Neural cell (in vitro differentiated cells): ENCODE results near the gene RFC5. TPM values are rescaled to one million over a fixed set of nuclear protein-coding genes. Genes with fewer than 3 reads are reported as not detected.
A peak's percentile ranks its signal among the peaks of the same experiment; 100 is the strongest.

Source experiments
- H2AFZ ChIP-seq: fragments of 200-600, 300-800 bp; sonication (generic), shearing (Covaris generic); 2 replicates; pipeline ENCODE4 v1.6.0; 2014; ENCODE audit warnings: low read depth, mild to moderate bottlenecking, antibody characterized with exemption, low read length, moderate library complexity
- H3F3A ChIP-seq: fragments of 200-600 bp; shearing (Covaris generic); 2 replicates; pipeline ENCODE4 v1.6.1; 2016; ENCODE audit warnings: mild to moderate bottlenecking, moderate library complexity, mixed read lengths, antibody characterized with exemption, low read length; ENCODE audit not compliant: insufficient read depth, poor library complexity, severe bottlenecking
- H3K27ac ChIP-seq: fragments of 200-600, 300-800 bp; sonication (generic), shearing (Covaris generic); 2 replicates; pipeline ENCODE4 v1.5.1; 2014; ENCODE audit warnings: mild to moderate bottlenecking, low read length, moderate library complexity
- H3K27me3 ChIP-seq: fragments of 300-800, 200-600 bp; sonication (generic), shearing (Covaris generic); 2 replicates; pipeline ENCODE4 v1.6.0; 2014; ENCODE audit warnings: mild to moderate bottlenecking, low read depth, low read length, moderate library complexity; ENCODE audit not compliant: insufficient read depth
- H3K36me3 ChIP-seq: fragments of 300-800, 200-600 bp; sonication (generic), shearing (Covaris generic); 2 replicates; pipeline ENCODE4 v1.5.1; 2014; ENCODE audit warnings: mild to moderate bottlenecking, antibody characterized with exemption, low read length, moderate library complexity; ENCODE audit not compliant: insufficient read depth
- H3K4me2 ChIP-seq: fragments of 300-800, 200-600 bp; sonication (generic), shearing (Covaris generic); 2 replicates; pipeline ENCODE4 v1.6.0; 2014; ENCODE audit warnings: mild to moderate bottlenecking, low read length
- H3K4me3 ChIP-seq: fragments of 300-800, 200-600 bp; sonication (generic), shearing (Covaris generic); 2 replicates; pipeline ENCODE4 v1.5.1; 2014; ENCODE audit warnings: mild to moderate bottlenecking, low read length, moderate library complexity
- H3K79me2 ChIP-seq: fragments of 200-600 bp; shearing (Covaris generic); replicated peaks from 2 replicates; pipeline ENCODE4 v1.6.0; 2014; ENCODE audit warnings: mild to moderate bottlenecking, low read length, moderate library complexity; ENCODE audit not compliant: insufficient read depth
- H3K9ac ChIP-seq: fragments of 300-800, 200-600 bp; sonication (generic), shearing (Covaris generic); 2 replicates; pipeline ENCODE4 v1.6.1; 2016; ENCODE audit warnings: mild to moderate bottlenecking, low read length, mixed read lengths
- H3K9me2 ChIP-seq: fragments of 200-600 bp; shearing (Covaris generic); 2 replicates; pipeline ENCODE4 v1.6.1; 2016; ENCODE audit warnings: mild to moderate bottlenecking, low read length, mixed read lengths; ENCODE audit not compliant: insufficient read depth
- H3K9me3 ChIP-seq: fragments of 200-600, 300-800 bp; sonication (generic), shearing (Covaris generic); 2 replicates; pipeline ENCODE4 v1.6.1; 2016; ENCODE audit warnings: mild to moderate bottlenecking, mixed run types, low read length, moderate library complexity, mixed read lengths
- H4K20me1 ChIP-seq: fragments of 200-600 bp; shearing (Covaris generic); 2 replicates; pipeline ENCODE4 v1.6.1; 2016; ENCODE audit warnings: mild to moderate bottlenecking, mixed run types; ENCODE audit not compliant: insufficient read depth
- CTCF ChIP-seq: fragments of 450-650 bp; IDR thresholded peaks from 2 replicates; pipeline ENCODE4 v1.5.1; 2014; ENCODE audit warnings: antibody characterized with exemption, mild to moderate bottlenecking, moderate library complexity; ENCODE audit not compliant: poor library complexity, severe bottlenecking
- EP300 ChIP-seq: fragments of 450-650 bp; conservative IDR thresholded peaks from 2 replicates; pipeline ENCODE4 v1.6.1; 2014; ENCODE audit warnings: antibody characterized with exemption, mild to moderate bottlenecking, moderate library complexity; ENCODE audit not compliant: poor library complexity, severe bottlenecking
- EZH2 ChIP-seq: fragments of 200-600, 300-800 bp; shearing (Covaris generic), sonication (generic); IDR thresholded peaks from 2 replicates; pipeline ENCODE4 v1.6.1; 2014; ENCODE audit warnings: antibody characterized with exemption, low read length, borderline replicate concordance, mild to moderate bottlenecking; ENCODE audit not compliant: insufficient read depth, poor library complexity, severe bottlenecking
- MXI1 ChIP-seq: fragments of 450-650 bp; conservative IDR thresholded peaks from 2 replicates; pipeline ENCODE4 v1.6.1; 2014; ENCODE audit warnings: antibody characterized with exemption, mild to moderate bottlenecking; ENCODE audit not compliant: poor library complexity, severe bottlenecking
- POLR2AphosphoS5 ChIP-seq: IDR thresholded peaks from 2 replicates; pipeline ENCODE4 v1.6.1; 2012
- RAD21 ChIP-seq: fragments of 450-650 bp; conservative IDR thresholded peaks from 2 replicates; pipeline ENCODE4 v1.6.1; 2014; ENCODE audit warnings: antibody characterized with exemption, mild to moderate bottlenecking, moderate library complexity
- REST ChIP-seq: IDR thresholded peaks from 2 replicates; pipeline ENCODE4 v1.6.1; 2012; ENCODE audit warnings: borderline replicate concordance
- SMC3 ChIP-seq: fragments of 450-650 bp; conservative IDR thresholded peaks from 2 replicates; pipeline ENCODE4 v1.6.1; 2014; ENCODE audit warnings: antibody characterized with exemption, mild to moderate bottlenecking, moderate library complexity; ENCODE audit not compliant: poor library complexity
- TAF1 ChIP-seq: IDR thresholded peaks from 2 replicates; pipeline ENCODE4 v1.6.1; 2012; ENCODE audit warnings: low read depth
- polyA plus RNA-seq: library from polyadenylated mRNA; depleted of rRNA; stranded (reverse); fragments of >200 nt; gene quantifications from 2 replicates; pipeline ENCODE4 v1.2.3, GENCODE V29; 2014

The RFC5 gene
- polyA plus RNA-seq, 1 donor from 2014 or later = 39.4 TPM

DNA sequence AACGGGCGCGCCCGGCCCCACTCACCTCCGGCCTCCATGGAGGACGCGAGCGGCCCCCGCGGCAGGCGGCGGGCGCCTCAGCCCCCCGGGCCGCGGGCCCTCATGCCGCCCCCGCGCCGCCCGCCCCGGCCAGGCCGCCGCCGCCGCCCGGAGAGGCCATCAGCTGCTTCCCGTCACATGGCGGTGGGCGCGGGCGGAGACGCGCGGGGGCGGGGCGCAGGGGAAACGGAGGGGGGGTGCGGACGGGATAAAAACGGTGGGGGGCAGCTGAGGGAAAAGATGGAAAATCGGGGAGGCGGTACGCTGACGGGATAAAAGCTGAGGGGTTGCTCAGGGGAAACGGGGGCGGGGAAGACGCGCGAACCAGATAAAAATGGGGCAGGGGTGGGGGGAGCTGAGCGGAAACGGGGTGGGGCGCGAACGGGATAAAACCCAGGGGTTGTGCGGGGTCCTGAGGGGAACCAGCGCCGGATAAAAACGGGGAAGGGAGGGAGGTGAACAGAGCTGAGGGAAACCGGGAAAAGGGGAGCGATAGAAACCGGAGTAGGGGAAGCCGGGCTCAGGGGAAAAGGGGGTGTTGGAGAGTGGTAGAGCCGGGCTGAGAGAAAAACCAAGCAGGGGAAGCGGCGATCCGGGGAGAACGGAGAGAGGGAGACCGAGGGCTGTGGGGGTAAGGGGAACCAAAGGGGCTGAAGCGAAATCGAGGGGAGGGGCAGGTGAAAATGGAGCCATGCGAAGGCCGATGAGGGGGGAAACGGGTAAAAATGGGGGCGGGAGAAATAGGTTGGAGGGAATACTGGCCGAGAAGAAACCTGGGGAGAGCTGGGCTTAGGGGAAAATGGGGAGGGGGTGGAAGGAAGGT, 44.7 kb downstream of the RFC5 start, which contains the start of gene WSB2:
Gene WSB2 (minus strand): TSS at position 169 of the 862 bp plus-strand sequence. CDS start 131 bp downstream, at position 38.
- Histone ChIP-seq H3K4me2 (peak within 1 kb of the TSS; percentile 90), H3K9ac (peak within 1 kb of the TSS; percentile 98), H2AFZ (peak within 1 kb of the TSS; percentile 88), H3F3A (no peaks in the 10 kb centered on the region), H3K9me2 (no peaks in the 10 kb centered on the region), H3K9me3 (no peaks in the 10 kb centered on the region), H4K20me1 (no peaks in the 10 kb centered on the region), H3K79me2 (peaks cover 34% of the 10 kb centered on the region), H3K4me3 (peak within 1 kb of the TSS; percentile 90), H3K27ac (peak within 1 kb of the TSS; percentile 96), H3K36me3 (no peaks in the 10 kb centered on the region), H3K27me3 (no peaks in the 10 kb centered on the region)
- no peak for TF ChIP-seq CTCF
- TF ChIP-seq REST = peak; percentile 32
- no peak for TF ChIP-seq TAF1
- no peak for TF ChIP-seq SMC3
- no peak for TF ChIP-seq POLR2AphosphoS5

DNA sequence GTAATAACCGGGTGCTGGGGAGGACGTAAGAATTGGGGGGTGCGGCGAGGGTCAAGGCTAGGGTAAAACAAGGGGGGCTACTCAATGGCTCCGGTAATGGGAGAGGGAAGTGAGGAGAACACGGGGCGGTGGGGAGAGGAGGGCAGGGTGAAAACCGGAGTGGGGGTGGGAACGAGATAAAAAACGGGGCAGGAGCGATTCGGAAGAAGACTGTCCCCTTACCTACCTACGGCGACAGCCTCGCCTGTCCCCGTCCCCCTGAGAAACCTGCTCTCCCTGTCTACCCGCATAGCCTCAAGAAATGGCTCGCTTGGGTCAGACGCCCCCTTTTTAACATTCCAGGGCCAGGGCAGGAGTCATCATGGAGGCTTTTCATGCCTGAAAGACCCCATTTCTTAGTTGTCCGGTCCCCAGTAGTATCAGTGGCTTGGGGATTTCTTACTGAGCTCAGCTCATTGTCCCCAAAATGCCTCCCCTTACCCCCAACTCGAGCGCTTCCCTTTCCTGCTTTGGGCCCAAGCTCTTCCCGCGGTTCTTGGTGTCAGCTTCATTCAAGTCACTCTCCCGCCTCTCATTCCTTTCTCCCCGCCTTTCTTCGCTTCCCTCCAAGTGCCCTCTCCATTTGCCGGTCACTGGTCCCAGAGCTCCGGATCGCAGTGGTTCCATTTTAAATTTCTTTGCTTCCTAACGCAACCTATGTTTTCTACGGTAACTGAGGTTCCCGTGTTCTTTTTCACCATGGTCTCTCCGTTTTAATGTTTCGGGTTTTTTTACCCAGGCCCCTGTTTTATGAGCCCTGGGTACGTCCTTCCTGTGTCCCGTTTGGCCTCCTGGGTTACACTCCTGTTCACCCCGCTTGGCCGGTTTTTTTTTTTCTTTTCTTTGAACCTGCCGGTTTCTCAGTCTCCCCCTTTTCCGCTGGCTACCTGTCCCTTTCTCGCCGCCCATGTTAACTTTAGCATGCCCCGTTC, 45.7 kb downstream of the RFC5 start:
- TF ChIP-seq EZH2 (no peak), SMC3 (no peak), CTCF (no peak), REST (peak; percentile 9), EP300 (no peak), MXI1 (no peak), RAD21 (peak; percentile 10), POLR2AphosphoS5 (peak; percentile 8), TAF1 (peak; percentile 60)

More for the DNA sequence above, 45.7 kb downstream of the RFC5 start:
- no peaks in the 10 kb centered on the region for H4K20me1 ChIP-seq
- peak overlapping the region; percentile 98 for H3K9ac ChIP-seq
- no peaks in the 10 kb centered on the region for H3K9me3 ChIP-seq
- peak overlapping the region; percentile 88 for H2AFZ ChIP-seq
- peak overlapping the region; percentile 90 for H3K4me3 ChIP-seq
- H3K27me3 ChIP-seq = no peaks in the 10 kb centered on the region
- H3K36me3 ChIP-seq = no peaks in the 10 kb centered on the region
- H3F3A ChIP-seq = no peaks in the 10 kb centered on the region
- peak overlapping the region; percentile 96 for H3K27ac ChIP-seq
- peaks cover 34% of the 10 kb centered on the region for H3K79me2 ChIP-seq
- H3K9me2 ChIP-seq = no peaks in the 10 kb centered on the region
- peak overlapping the region; percentile 90 for H3K4me2 ChIP-seq
